GM12872 (cell line): ENCODE data around the gene N4BP3.

Experiments
- TF ChIP-seq, protein P1 (sequence below): IDR thresholded peaks from 3 replicates; pipeline ENCODE4 v1.5.1; 2011; ENCODE audit warnings: low read depth, mild to moderate bottlenecking, low read length, moderate library complexity; ENCODE audit not compliant: insufficient read depth

The N4BP3 gene

DNA sequence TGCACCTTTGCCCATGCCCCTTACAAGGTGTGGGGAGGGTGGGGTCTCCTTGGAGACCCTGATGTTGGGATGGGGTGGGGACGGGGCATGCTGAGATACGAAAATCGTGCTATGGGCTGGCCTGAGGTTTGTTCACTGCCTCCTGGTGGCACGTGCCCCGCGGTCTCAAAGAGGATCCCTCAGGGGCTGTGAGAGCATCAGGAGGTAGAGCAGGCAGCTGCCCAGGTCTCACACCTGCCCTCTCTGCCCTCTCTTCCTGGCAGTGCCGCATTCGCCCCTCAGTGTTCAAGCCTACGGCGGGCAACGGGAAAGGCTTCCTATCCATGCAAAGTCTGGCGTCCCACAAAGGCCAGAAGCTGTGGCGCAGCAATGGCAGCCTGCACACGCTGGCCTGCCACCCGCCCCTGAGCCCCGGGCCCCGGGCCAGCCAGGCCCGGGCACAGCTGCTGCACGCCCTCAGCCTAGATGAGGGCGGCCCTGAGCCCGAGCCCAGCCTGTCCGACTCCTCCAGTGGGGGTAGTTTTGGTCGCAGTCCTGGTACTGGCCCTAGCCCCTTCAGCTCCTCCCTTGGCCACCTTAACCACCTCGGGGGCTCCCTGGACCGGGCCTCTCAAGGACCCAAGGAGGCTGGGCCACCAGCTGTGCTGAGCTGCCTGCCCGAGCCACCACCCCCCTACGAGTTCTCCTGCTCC, 6.7 kb downstream of the N4BP3 start:
- TF ChIP-seq, protein P1, sequence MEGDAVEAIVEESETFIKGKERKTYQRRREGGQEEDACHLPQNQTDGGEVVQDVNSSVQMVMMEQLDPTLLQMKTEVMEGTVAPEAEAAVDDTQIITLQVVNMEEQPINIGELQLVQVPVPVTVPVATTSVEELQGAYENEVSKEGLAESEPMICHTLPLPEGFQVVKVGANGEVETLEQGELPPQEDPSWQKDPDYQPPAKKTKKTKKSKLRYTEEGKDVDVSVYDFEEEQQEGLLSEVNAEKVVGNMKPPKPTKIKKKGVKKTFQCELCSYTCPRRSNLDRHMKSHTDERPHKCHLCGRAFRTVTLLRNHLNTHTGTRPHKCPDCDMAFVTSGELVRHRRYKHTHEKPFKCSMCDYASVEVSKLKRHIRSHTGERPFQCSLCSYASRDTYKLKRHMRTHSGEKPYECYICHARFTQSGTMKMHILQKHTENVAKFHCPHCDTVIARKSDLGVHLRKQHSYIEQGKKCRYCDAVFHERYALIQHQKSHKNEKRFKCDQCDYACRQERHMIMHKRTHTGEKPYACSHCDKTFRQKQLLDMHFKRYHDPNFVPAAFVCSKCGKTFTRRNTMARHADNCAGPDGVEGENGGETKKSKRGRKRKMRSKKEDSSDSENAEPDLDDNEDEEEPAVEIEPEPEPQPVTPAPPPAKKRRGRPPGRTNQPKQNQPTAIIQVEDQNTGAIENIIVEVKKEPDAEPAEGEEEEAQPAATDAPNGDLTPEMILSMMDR, result no peak

DNA sequence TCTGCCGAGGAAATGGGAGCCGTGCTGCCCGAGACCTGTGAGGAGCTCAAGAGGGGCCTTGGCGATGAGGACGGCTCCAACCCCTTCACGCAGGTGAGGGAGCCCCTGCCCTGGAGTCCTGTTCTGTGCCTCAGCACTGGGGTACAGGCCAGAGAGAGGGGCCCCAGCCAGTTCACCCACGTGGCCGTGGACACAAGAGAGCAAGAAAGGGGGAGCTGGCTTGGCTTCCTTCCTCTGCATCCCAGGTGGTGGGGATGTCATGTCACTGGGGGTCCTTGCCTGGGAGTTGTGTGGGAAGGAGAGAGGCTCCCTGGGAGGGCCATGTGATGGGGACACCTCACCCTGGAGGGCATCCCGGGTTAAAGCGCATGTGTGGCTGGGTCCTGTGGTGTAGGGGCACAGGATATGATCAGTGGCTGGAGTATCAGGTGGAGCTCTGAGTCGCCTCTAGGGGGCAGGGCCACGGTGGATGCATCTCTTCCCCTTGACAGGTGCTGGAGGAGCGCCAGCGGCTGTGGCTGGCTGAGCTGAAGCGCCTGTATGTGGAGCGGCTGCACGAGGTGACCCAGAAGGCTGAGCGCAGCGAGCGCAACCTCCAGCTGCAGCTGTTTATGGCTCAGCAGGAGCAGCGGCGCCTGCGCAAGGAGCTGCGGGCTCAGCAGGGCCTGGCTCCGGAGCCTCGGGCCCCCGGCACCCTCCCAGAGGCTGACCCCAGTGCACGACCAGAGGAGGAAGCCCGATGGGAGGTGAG, 7.5 kb downstream of the N4BP3 start:
- TF ChIP-seq, protein P1, result peak; percentile 96

DNA sequence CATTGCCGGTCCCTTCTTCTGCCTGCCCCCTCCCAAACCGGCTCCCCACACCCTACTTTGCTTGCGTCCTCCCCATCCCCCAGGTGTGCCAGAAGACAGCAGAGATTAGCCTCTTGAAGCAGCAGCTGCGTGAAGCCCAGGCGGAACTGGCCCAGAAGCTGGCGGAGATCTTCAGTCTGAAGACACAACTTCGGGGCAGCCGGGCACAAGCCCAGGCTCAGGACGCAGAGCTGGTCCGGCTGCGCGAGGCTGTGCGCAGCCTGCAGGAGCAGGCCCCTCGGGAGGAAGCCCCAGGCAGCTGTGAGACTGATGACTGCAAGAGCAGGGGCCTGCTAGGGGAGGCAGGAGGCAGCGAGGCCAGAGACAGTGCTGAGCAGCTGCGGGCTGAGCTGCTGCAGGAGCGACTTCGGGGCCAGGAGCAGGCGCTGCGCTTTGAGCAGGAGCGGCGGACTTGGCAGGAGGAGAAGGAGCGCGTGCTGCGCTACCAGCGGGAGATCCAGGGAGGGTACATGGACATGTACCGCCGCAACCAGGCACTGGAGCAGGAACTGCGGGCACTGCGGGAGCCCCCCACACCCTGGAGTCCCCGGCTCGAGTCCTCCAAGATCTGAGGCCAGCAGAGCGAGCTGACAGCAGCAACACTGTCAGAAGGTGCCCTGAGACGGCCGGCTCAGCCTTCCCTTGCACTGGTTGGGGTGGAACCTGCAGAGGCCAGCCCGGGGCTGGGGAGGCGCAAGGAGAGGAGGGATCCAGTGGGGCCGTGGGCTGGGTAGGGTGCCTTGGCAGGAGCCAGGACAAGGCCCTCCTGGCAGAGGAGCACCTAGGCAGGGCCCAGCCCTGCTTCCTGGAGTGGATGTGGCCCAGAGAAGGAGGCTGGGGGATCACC, 8.3 kb downstream of the N4BP3 start:
- TF ChIP-seq, protein P1, result no peak

DNA sequence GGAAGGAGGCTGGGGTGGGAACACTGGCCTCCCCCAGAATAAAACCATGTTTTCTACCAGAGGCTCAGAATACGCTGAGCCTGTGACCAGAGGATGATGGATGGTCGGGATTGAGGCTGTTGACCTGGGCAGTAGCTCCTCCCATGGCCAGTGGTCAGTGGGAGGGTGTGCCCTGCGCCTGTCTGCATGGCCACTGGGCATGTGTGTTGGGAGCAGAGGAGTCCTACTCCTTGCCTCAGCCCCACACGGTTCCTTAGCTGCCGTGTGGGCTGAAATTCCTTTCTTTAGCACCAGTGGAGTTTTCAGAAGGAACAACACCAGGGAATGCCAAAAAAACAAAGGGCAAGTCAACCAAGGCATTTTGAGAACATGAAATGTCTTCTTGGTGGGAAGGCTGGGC, 9.0 kb downstream of the N4BP3 start:
- TF ChIP-seq, protein P1, result no peak

DNA sequence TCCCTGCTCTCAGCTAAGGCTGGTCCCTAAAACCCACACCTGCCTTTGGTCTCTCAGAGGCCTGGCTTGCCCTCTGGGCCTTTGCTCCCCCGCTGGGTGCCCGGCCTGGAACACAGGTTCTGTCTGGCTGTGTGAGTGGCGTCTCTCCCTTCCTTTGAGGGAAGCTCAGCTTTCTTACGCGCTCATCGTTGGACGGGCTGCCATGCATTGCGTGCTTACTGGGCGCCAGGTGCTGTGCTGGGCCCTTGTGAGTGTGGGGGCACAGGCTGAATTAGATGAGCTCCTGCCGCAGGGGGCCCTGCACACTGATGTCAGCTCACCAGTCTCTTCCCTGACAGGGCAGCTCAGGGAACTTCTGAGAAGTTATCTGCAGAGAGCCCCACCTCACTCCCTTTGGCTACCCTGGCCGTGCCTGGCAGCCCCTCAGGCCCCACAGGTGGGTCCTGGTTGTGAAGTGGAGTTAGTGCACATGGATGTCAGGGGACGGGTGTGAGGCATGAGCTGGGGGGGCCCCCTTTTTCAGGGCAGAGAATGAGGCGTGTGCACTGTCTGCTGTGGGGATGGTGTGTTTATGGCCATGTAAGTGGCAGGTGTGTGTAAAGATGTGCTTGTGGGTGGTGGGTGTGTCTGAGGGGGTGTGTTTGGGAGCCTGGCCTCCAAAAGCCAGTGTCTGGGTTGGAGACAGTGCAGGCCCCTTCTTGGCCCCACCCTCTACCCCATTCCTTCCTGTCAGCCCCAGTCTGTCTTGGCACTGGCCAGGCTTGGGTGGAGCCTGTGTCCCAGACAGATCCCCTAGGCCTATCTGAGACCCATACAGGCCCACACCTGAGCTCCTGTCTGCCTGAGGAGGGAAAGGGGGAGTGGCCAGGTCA, 10.0 kb downstream of the N4BP3 start:
- TF ChIP-seq, protein P1, result no peak

DNA sequence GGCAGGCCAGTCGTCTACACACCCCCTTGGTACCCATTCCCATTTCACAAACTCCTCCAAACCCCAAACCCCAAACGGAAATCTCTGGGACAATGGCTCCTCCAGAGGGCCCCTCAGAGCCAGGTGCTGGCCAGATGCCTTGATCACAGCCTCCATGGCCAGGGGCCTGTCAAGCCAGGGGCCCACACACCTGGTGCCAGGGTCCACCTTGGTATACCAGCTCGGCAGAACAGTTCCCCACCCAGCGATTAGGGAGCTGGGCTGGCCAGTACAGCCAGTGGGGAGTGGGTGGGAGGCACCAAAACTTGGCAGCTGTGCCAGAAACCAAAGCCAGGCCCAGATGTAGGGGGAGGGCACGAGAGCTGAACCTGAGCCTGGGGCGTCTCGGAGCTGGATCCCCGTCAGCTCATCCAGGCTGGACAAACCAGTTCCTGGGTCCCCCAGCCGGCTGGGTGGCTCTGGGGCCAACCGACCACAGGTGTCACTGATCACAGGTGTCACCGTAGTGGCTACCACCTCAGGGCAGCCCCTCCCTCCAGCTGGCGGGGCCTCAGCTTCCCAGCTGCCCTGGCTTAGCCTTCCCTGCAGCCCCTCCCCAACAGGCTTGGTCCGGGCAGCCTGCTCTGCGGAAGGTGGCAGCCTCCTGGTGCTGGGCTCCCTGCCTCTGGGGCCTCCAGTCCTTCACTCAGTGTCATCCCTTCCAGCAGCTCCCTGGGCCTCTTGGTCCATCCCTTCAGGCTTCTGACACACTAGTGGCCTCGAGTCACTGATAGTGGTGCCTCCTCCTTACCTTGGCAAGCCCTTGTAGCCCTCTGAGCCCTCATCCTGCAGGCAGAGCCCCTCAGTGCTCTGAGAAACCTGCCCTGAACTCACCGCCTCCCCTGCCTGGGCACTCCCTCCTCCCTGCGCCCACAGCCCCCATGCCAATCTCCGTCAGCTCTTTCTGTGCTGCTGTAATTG, 10.9 kb downstream of the N4BP3 start:
- TF ChIP-seq, protein P1, result no peak
